Activated CD4-positive, alpha-beta T cell treated with anti-CD3 and anti-CD28 coated beads for 36 hours (primary cell): Measurements from ENCODE around the gene GJB5. TPM values are rescaled to one million over a fixed set of nuclear protein-coding genes. Genes with fewer than 3 reads are reported as not detected.

ENCODE experiments used
- ATAC-seq: fragments of 200-7000 bp; cut with Tn5 transposase; one replicate; pipeline ENCODE4 v1.10.0; 2021; ENCODE audit warnings: mild to moderate bottlenecking, moderate library complexity
- CTCF ChIA-PET: fragments of 350-600 bp; sonication (Branson Sonifier 250); formaldehyde crosslinking; loops from one replicate; lab custom pipeline; 2021; ENCODE audit warnings: antibody characterized with exemption; lab: Charles Lee
- POLR2A ChIA-PET: fragments of 350-600 bp; sonication (Branson Sonifier 250); formaldehyde crosslinking; loops from one replicate; lab custom pipeline; 2021; ENCODE audit warnings: antibody characterized with exemption, inconsistent platforms; lab: Charles Lee
- DNase-seq: peaks from one replicate; pipeline ENCODE4 v3.0.0-alpha.2; 2020
- H3K27ac Mint-ChIP-seq: one replicate; pipeline ENCODE4 v1.8.0; 2021; ENCODE audit warnings: mixed read lengths
- H3K27me3 Mint-ChIP-seq: one replicate; pipeline ENCODE4 v1.8.0; 2021; ENCODE audit warnings: mixed read lengths
- H3K36me3 Mint-ChIP-seq: one replicate; pipeline ENCODE4 v1.8.0; 2021; ENCODE audit warnings: low read depth, mixed read lengths
- H3K4me1 Mint-ChIP-seq: one replicate; pipeline ENCODE4 v1.8.0; 2021; ENCODE audit warnings: mixed read lengths
- H3K4me3 Mint-ChIP-seq: one replicate; pipeline ENCODE4 v1.8.0; 2021; ENCODE audit warnings: mild to moderate bottlenecking, moderate library complexity, mixed read lengths
- H3K9me3 Mint-ChIP-seq: one replicate; pipeline ENCODE4 v1.8.0; 2021; ENCODE audit warnings: low read depth, mixed read lengths
- intact Hi-C, 2 experiments: fragments of 100-400 bp; cut with DNase I in 1 of 2; cut with micrococcal nuclease in 1 of 2; formaldehyde crosslinking; loops; one replicate each; pipeline versions ENCODE4 v1.14.2 to v1.15.1; 2022 to 2024; cut with DNase I, micrococcal nuclease
- total RNA-seq, 2 experiments: library from RNA; stranded (reverse); gene quantifications; one replicate each; pipeline ENCODE4 v1.2.3, GENCODE V29; 2021

GJB5 gene
- total RNA-seq, 2 experiments from 2014 or later, result not detected

DNA sequence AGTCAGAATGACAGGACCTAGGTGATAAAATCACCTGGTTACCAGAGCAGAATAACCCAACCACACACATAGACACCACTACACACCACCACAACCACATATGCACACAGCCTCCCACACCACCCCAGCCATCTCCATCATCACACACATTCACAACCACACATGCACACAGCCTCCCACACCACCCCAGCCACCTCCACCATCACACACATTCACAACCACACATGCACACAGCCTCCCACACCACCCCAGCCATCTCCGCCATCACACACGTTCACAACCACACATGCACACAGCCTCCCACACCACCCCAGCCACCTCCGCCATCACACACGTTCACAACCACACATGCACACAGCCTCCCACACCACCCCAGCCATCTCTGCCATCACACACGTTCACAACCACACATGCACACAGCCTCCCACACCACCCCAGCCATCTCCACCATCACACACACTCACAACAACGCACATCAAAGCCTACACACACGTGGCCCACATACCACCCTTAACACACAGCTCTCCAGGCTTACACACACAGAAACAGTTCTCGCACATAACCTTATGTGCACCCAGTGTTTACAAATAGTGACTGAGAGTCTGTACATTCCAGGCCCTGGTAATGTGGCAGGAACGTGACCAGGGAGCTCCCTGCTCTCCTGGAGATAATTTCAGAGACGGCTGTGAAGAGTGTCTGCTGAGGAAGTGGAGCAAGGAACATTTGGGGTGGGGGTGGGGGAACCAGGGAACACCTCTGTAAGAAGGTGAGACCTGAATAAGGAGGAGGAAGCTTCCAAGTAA lies 22.9 kb downstream of the GJB5 start:
- DNase-seq (no peak), ATAC-seq (no peak)
- ChIA-PET CTCF (no interaction called here), POLR2A (no interaction called here)
- H3K27ac Mint-ChIP-seq, result no peak overlapping the region
- no peaks in the 10 kb centered on the region for H3K36me3 Mint-ChIP-seq
- no peak overlapping the region for H3K4me3 Mint-ChIP-seq
- intact Hi-C loops, result no loop called here
- peaks cover 3% of the 10 kb centered on the region for H3K4me1 Mint-ChIP-seq
- H3K27me3 Mint-ChIP-seq, result peaks cover 19% of the 10 kb centered on the region
- H3K9me3 Mint-ChIP-seq, result no peaks in the 10 kb centered on the region

DNA sequence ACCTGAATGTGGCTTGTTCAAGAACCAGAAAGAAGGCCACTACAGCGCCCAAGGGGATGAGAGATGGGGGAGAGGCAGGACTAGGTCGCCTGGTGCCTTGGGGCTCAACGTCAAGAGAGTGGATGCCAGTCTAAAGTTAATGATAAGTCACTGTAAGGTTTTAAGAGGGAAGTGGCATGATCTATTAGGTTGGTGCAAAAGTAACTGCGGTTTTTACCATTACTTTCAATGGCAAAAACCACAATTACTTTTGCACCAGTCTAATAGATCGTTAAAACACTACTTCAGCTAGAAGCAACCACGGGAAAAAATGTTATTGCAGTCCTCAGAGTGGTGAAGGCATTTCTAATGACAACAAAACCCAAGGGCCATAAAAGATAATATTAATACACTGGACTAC lies 23.5 kb downstream of the GJB5 start:
- Mint-ChIP-seq H3K4me1 (peaks cover 3% of the 10 kb centered on the region), H3K36me3 (no peaks in the 10 kb centered on the region), H3K4me3 (no peak overlapping the region), H3K27ac (no peak overlapping the region), H3K27me3 (peaks cover 24% of the 10 kb centered on the region), H3K9me3 (no peaks in the 10 kb centered on the region)
- ChIA-PET POLR2A (no interaction called here), CTCF (interaction anchor here (0.7 kb wide), 1 partner anchor 75 kb away, joined by 3 read pairs; no protein-coding TSS in a partner anchor)
- DNase-seq, result no peak
- no peak for ATAC-seq
- intact Hi-C loops, result no loop called here

GRCh38 chr1:34779005-34779404 lies 24.2 kb downstream of the GJB5 start:
- intact Hi-C loops, result no loop called here

GRCh38 chr1:34779526-34779925 lies 24.7 kb downstream of the GJB5 start:
- no peak for ATAC-seq

More at GRCh38 chr1:34779005-34779404, 24.2 kb downstream of the GJB5 start:
- H3K36me3 Mint-ChIP-seq, result no peaks in the 10 kb centered on the region
- POLR2A ChIA-PET, result no interaction called here
- no peaks in the 10 kb centered on the region for H3K9me3 Mint-ChIP-seq
- H3K27me3 Mint-ChIP-seq, result peaks cover 25% of the 10 kb centered on the region
- no peak for DNase-seq
- ATAC-seq, result no peak
- CTCF ChIA-PET, result interaction anchor here (0.7 kb wide), 1 partner anchor 74 kb away, joined by 3 read pairs; no protein-coding TSS in a partner anchor
- H3K4me1 Mint-ChIP-seq, result peaks cover 3% of the 10 kb centered on the region
- H3K4me3 Mint-ChIP-seq, result no peak overlapping the region
- H3K27ac Mint-ChIP-seq, result no peak overlapping the region

DNA sequence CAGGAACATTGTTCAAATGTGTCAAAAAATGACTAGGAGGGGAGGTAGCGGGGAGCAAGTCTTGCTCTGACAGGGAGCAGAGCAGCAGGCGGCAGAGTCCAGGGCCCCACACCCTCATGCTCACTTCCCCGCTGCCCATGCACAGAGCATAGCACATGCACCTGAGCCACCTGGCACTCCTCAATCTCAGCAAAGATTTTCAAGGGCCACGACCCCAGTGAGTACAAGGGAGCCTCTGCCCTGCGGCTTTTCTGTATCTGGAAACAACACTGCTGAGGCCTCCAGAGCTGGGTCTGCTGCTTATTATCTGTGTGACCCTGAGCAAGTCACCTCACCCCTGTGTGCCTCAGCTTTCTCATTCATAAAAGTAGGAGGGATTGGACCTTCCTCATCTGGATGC lies 25.1 kb downstream of the GJB5 start:
- DNase-seq (no peak), ATAC-seq (no peak)
- intact Hi-C loops, result no loop called here
- Mint-ChIP-seq H3K27ac (no peak overlapping the region), H3K4me3 (no peak overlapping the region), H3K36me3 (no peaks in the 10 kb centered on the region), H3K9me3 (no peaks in the 10 kb centered on the region), H3K4me1 (peaks cover 3% of the 10 kb centered on the region), H3K27me3 (peaks cover 25% of the 10 kb centered on the region)
- POLR2A ChIA-PET, result no interaction called here
- CTCF ChIA-PET, result no interaction called here

More at GRCh38 chr1:34779526-34779925, 24.7 kb downstream of the GJB5 start:
- Mint-ChIP-seq H3K27ac (no peak overlapping the region), H3K36me3 (no peaks in the 10 kb centered on the region), H3K4me1 (peaks cover 3% of the 10 kb centered on the region), H3K9me3 (no peaks in the 10 kb centered on the region), H3K27me3 (peaks cover 25% of the 10 kb centered on the region), H3K4me3 (no peak overlapping the region)
- intact Hi-C loops, result no loop called here
- no peak for DNase-seq
- ChIA-PET POLR2A (no interaction called here), CTCF (no interaction called here)

DNA sequence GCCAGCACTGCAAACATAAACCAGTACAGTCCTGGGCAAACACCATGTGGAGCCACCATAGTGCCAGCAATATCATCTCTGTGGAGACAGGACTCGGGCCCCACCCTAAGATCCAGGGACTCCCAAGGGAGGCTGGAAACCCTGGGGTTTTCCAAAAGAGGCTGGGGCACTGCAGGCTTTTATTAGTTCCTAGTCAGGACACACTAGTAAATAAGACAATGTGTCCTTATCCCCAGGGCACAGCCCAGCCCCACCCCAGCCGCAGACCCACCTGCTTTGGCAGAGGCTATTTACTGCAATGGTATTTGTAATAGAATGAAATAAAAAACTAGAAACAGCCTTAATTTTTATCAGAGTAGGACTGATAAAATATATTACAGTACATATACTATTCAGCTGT lies 25.7 kb downstream of the GJB5 start:
- DNase-seq, result no peak
- H3K27me3 Mint-ChIP-seq, result peaks cover 25% of the 10 kb centered on the region
- H3K27ac Mint-ChIP-seq, result no peak overlapping the region
- H3K4me3 Mint-ChIP-seq, result no peak overlapping the region
- H3K4me1 Mint-ChIP-seq, result peaks cover 3% of the 10 kb centered on the region
- ATAC-seq, result no peak
- intact Hi-C loops, result no loop called here
- H3K9me3 Mint-ChIP-seq, result no peaks in the 10 kb centered on the region
- ChIA-PET POLR2A (no interaction called here), CTCF (no interaction called here)
- H3K36me3 Mint-ChIP-seq, result no peaks in the 10 kb centered on the region

DNA sequence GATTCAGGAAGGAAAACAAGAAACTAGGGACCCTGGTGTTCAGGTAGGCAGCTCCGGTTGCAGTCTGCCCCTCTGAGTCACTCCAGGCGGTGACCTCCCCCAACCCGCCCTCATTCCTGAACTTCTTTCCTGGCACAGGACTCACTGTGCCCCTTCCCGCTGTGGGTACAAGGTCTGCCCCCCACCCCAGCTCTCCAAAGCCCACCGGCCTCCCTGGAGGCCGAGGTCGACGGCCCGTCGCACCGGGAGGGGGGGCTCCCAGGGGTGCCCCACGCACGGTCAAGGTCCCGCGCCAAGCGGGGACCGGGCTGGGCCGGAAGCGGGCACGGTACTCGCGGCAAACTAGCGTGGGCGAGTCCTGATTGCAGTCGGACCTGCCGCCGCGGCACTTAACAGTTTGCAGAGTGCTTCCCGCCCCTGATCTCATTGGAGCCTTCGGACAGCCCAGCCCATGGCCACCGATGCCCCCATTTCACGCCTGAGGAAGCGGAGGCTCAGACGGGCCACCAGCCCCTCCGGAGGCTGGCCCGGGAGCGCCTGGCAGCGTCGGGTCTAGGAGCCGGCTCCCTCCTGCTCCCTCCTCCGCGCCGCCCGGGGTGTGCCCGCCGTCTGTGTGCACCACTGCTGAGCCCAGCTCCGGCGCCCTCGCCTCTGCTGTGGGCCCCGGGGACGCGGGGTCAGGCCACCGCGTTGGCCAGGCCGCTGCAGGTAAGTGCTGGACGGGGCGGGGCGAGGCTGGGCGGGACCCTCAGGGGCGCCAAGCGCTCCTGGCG lies 26.4 kb downstream of the GJB5 start, which contains the start of gene GJB3:
Gene GJB3, plus strand, starts transcription at position 144 of the 773 bp plus-strand sequence. CDS start 3,549 bp downstream, outside the sequence.
- no peaks in the 10 kb centered on the region for H3K36me3 Mint-ChIP-seq
- no peaks in the 10 kb centered on the region for H3K9me3 Mint-ChIP-seq
- CTCF ChIA-PET, result no interaction called here
- no peak within 1 kb of the TSS for H3K4me3 Mint-ChIP-seq
- ATAC-seq, result peak; percentile 34
- H3K27ac Mint-ChIP-seq, result no peak within 1 kb of the TSS
- peak; percentile 34 for DNase-seq
- intact Hi-C loops, result no loop called here
- H3K27me3 Mint-ChIP-seq, result peaks cover 25% of the 10 kb centered on the region
- POLR2A ChIA-PET, result no interaction called here
- H3K4me1 Mint-ChIP-seq, result peaks cover 3% of the 10 kb centered on the region

DNA sequence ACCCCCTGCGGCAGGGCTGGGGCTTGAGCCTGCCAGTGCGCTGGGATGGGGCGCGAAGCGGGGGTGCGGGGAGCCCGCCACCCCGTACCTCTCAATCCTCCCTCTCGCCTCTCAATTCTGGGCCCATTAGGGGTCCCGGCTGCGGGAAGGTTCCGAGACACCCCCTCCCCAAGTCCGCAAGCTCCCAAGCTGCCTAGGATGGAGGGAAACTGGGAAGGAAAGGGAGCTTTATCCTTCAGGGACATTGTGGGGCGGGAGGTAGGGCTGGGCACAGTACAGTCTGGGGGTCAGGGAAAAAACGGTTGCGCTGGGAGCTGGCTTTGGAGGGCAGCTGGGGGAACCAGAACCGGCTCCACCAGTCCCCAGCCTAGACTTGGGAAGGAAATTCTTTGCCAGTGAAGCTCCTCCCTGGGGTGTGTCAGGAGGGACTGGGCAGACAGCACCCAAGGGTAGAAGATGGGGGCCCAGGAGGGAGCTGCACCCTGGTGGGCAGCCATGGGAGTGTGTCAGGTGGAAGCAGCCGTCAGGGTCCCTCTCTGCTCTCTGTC lies 27.1 kb downstream of the GJB5 start:
- H3K36me3 Mint-ChIP-seq, result no peaks in the 10 kb centered on the region
- CTCF ChIA-PET, result no interaction called here
- peaks cover 6% of the 10 kb centered on the region for H3K4me1 Mint-ChIP-seq
- POLR2A ChIA-PET, result no interaction called here
- H3K4me3 Mint-ChIP-seq, result no peak overlapping the region
- H3K27ac Mint-ChIP-seq, result no peak overlapping the region
- DNase-seq (no peak), ATAC-seq (no peak)
- intact Hi-C loops, result no loop called here
- H3K9me3 Mint-ChIP-seq, result no peaks in the 10 kb centered on the region
- H3K27me3 Mint-ChIP-seq, result peaks cover 30% of the 10 kb centered on the region

DNA sequence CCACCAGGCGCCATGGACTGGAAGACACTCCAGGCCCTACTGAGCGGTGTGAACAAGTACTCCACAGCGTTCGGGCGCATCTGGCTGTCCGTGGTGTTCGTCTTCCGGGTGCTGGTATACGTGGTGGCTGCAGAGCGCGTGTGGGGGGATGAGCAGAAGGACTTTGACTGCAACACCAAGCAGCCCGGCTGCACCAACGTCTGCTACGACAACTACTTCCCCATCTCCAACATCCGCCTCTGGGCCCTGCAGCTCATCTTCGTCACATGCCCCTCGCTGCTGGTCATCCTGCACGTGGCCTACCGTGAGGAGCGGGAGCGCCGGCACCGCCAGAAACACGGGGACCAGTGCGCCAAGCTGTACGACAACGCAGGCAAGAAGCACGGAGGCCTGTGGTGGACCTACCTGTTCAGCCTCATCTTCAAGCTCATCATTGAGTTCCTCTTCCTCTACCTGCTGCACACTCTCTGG lies 29.9 kb downstream of the GJB5 start:
- Mint-ChIP-seq H3K9me3 (no peaks in the 10 kb centered on the region), H3K36me3 (no peaks in the 10 kb centered on the region), H3K27me3 (peaks cover 27% of the 10 kb centered on the region), H3K27ac (no peak overlapping the region), H3K4me3 (no peak overlapping the region), H3K4me1 (peaks cover 7% of the 10 kb centered on the region)
- ATAC-seq (no peak), DNase-seq (no peak)
- CTCF ChIA-PET, result interaction anchor here (0.7 kb wide), 1 partner anchor 652 kb away, joined by 3 read pairs; no protein-coding TSS in a partner anchor
- POLR2A ChIA-PET, result no interaction called here
- intact Hi-C loops, result no loop called here

- ATAC-seq (no peak), DNase-seq (no peak)
- ChIA-PET CTCF (interaction anchor here (0.7 kb wide), 1 partner anchor 653 kb away, joined by 3 read pairs; no protein-coding TSS in a partner anchor), POLR2A (no interaction called here)
- peaks cover 25% of the 10 kb centered on the region for H3K27me3 Mint-ChIP-seq
- no peak overlapping the region for H3K4me3 Mint-ChIP-seq
- peaks cover 11% of the 10 kb centered on the region for H3K4me1 Mint-ChIP-seq
- no peaks in the 10 kb centered on the region for H3K9me3 Mint-ChIP-seq
- intact Hi-C loops, result no loop called here
- H3K36me3 Mint-ChIP-seq, result no peaks in the 10 kb centered on the region
- H3K27ac Mint-ChIP-seq, result no peak overlapping the region
These were observed 30.5 kb downstream of the GJB5 start for GRCh38 chr1:34785231-34785874.
